ENCODE data around the gene RPAP2. TPM values are rescaled to one million over a fixed set of nuclear protein-coding genes. Genes with fewer than 3 reads are reported as not detected.

The RPAP2 gene
- total RNA-seq, 1 experiment from 2014 or later = 19.8 TPM

DNA sequence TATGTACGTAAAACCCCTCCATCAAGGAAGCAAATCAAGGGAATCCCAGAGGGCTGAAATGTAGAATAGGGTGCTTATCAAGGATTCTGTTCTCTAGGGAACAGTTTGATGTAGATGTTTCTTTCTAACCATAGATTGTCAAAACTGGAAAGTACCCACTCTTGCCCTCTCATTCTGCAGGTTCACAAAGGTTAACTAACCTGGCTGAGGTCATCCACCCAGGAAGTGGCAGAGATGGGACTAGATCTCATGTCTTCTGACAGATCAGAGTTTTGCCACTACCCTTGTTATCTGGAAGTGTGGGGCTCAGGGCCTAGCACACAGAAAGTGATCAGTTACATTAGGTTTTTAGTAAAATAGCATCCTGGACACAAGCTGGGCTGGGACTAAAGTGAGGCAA lies 140.4 kb downstream of the RPAP2 start (continued):
- TF ChIP-seq, protein P1, sequence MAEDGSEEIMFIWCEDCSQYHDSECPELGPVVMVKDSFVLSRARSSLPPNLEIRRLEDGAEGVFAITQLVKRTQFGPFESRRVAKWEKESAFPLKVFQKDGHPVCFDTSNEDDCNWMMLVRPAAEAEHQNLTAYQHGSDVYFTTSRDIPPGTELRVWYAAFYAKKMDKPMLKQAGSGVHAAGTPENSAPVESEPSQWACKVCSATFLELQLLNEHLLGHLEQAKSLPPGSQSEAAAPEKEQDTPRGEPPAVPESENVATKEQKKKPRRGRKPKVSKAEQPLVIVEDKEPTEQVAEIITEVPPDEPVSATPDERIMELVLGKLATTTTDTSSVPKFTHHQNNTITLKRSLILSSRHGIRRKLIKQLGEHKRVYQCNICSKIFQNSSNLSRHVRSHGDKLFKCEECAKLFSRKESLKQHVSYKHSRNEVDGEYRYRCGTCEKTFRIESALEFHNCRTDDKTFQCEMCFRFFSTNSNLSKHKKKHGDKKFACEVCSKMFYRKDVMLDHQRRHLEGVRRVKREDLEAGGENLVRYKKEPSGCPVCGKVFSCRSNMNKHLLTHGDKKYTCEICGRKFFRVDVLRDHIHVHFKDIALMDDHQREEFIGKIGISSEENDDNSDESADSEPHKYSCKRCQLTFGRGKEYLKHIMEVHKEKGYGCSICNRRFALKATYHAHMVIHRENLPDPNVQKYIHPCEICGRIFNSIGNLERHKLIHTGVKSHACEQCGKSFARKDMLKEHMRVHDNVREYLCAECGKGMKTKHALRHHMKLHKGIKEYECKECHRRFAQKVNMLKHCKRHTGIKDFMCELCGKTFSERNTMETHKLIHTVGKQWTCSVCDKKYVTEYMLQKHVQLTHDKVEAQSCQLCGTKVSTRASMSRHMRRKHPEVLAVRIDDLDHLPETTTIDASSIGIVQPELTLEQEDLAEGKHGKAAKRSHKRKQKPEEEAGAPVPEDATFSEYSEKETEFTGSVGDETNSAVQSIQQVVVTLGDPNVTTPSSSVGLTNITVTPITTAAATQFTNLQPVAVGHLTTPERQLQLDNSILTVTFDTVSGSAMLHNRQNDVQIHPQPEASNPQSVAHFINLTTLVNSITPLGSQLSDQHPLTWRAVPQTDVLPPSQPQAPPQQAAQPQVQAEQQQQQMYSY (CRISPR knock-in tag; IDR thresholded peaks at IDR 0.05) = no peak
- TF ChIP-seq GABPB1 (CRISPR knock-in tag; IDR thresholded peaks at IDR 0.05) (no peak), TCF7 (CRISPR knock-in tag; IDR thresholded peaks at IDR 0.05; ENCODE audit: low read depth) (no peak), ETV6 (CRISPR knock-in tag; IDR thresholded peaks at IDR 0.05) (no peak), KAT7 (CRISPR knock-in tag; IDR thresholded peaks at IDR 0.05; ENCODE audit: borderline replicate concordance) (no peak), ZNF263 (CRISPR knock-in tag; IDR thresholded peaks at IDR 0.05; ENCODE audit: low read depth) (no peak)
- TF ChIP-seq, protein P2, sequence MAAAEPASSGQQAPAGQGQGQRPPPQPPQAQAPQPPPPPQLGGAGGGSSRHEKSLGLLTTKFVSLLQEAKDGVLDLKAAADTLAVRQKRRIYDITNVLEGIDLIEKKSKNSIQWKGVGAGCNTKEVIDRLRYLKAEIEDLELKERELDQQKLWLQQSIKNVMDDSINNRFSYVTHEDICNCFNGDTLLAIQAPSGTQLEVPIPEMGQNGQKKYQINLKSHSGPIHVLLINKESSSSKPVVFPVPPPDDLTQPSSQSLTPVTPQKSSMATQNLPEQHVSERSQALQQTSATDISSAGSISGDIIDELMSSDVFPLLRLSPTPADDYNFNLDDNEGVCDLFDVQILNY (CRISPR knock-in tag; IDR thresholded peaks at IDR 0.05) = no peak
- TF ChIP-seq, protein P3, sequence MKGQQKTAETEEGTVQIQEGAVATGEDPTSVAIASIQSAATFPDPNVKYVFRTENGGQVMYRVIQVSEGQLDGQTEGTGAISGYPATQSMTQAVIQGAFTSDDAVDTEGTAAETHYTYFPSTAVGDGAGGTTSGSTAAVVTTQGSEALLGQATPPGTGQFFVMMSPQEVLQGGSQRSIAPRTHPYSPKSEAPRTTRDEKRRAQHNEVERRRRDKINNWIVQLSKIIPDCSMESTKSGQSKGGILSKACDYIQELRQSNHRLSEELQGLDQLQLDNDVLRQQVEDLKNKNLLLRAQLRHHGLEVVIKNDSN (CRISPR knock-in tag; IDR thresholded peaks at IDR 0.05) = no peak

DNA sequence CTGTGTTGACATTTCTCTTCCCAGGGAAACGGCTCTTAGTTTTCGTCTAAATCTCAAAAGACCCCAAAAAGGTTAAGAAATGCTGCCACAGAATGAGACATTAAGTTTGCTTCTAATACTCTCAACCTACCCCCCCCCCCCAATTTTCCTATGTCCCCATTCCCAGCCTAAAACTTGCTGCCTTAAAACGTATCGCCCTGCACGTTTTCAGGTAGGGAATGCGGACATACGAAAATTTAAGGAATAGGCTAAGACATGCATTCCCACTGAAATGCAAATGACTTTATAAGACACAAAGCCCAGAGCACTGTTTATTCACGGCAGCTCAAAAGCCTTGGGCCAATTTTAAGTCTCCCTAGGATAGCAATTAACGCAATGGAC lies 142.4 kb downstream of the RPAP2 start:
- peaks cover 12% of the 10 kb centered on the region for H3K4me1 Mint-ChIP-seq
- no peak for ATAC-seq

More for the DNA sequence above, 142.4 kb downstream of the RPAP2 start:
- Mint-ChIP-seq H3K4me3 (peak overlapping the region; percentile 54), H3K27ac (peak overlapping the region; percentile 76), H3K9me3 (peaks cover 8% of the 10 kb centered on the region), H3K36me3 (peaks cover 5% of the 10 kb centered on the region), H3K27me3 (ENCODE audit: low read depth) (peaks cover 3% of the 10 kb centered on the region)
- ChIA-PET POLR2A (no interaction called here), CTCF (no interaction called here)
- TF ChIP-seq, protein P4, sequence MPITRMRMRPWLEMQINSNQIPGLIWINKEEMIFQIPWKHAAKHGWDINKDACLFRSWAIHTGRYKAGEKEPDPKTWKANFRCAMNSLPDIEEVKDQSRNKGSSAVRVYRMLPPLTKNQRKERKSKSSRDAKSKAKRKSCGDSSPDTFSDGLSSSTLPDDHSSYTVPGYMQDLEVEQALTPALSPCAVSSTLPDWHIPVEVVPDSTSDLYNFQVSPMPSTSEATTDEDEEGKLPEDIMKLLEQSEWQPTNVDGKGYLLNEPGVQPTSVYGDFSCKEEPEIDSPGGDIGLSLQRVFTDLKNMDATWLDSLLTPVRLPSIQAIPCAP (CRISPR knock-in tag; IDR thresholded peaks at IDR 0.05) = no peak
- TF ChIP-seq, protein P5, sequence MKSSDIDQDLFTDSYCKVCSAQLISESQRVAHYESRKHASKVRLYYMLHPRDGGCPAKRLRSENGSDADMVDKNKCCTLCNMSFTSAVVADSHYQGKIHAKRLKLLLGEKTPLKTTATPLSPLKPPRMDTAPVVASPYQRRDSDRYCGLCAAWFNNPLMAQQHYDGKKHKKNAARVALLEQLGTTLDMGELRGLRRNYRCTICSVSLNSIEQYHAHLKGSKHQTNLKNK (CRISPR knock-in tag; IDR thresholded peaks at IDR 0.05) = no peak
- TF ChIP-seq, protein P6, sequence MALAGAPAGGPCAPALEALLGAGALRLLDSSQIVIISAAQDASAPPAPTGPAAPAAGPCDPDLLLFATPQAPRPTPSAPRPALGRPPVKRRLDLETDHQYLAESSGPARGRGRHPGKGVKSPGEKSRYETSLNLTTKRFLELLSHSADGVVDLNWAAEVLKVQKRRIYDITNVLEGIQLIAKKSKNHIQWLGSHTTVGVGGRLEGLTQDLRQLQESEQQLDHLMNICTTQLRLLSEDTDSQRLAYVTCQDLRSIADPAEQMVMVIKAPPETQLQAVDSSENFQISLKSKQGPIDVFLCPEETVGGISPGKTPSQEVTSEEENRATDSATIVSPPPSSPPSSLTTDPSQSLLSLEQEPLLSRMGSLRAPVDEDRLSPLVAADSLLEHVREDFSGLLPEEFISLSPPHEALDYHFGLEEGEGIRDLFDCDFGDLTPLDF (CRISPR knock-in tag; IDR thresholded peaks at IDR 0.05) = no peak
- no peak for TF ChIP-seq NR3C1 (CRISPR knock-in tag; conservative IDR thresholded peaks at IDR 0.05; ENCODE audit: low read depth)
- TF ChIP-seq, protein P1 (CRISPR knock-in tag; IDR thresholded peaks at IDR 0.05) = no peak
- TF ChIP-seq, protein P7, sequence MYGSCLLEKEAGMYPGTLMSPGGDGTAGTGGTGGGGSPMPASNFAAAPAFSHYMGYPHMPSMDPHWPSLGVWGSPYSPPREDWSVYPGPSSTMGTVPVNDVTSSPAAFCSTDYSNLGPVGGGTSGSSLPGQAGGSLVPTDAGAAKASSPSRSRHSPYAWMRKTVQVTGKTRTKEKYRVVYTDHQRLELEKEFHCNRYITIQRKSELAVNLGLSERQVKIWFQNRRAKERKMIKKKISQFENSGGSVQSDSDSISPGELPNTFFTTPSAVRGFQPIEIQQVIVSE (CRISPR knock-in tag; IDR thresholded peaks at IDR 0.05; ENCODE audit: borderline replicate concordance) = no peak
- TF ChIP-seq, protein P8, sequence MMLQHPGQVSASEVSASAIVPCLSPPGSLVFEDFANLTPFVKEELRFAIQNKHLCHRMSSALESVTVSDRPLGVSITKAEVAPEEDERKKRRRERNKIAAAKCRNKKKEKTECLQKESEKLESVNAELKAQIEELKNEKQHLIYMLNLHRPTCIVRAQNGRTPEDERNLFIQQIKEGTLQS (CRISPR knock-in tag; conservative IDR thresholded peaks at IDR 0.05) = no peak
- no peak for TF ChIP-seq FOXK1 (CRISPR knock-in tag; IDR thresholded peaks at IDR 0.05)
- no peak for TF ChIP-seq HMGA2 (CRISPR knock-in tag; IDR thresholded peaks at IDR 0.05)
- TF ChIP-seq, protein P9, sequence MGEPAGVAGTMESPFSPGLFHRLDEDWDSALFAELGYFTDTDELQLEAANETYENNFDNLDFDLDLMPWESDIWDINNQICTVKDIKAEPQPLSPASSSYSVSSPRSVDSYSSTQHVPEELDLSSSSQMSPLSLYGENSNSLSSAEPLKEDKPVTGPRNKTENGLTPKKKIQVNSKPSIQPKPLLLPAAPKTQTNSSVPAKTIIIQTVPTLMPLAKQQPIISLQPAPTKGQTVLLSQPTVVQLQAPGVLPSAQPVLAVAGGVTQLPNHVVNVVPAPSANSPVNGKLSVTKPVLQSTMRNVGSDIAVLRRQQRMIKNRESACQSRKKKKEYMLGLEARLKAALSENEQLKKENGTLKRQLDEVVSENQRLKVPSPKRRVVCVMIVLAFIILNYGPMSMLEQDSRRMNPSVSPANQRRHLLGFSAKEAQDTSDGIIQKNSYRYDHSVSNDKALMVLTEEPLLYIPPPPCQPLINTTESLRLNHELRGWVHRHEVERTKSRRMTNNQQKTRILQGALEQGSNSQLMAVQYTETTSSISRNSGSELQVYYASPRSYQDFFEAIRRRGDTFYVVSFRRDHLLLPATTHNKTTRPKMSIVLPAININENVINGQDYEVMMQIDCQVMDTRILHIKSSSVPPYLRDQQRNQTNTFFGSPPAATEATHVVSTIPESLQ (CRISPR knock-in tag; IDR thresholded peaks at IDR 0.05) = no peak
- TF ChIP-seq MXD4 (CRISPR knock-in tag; IDR thresholded peaks at IDR 0.05; ENCODE audit: borderline replicate concordance) = no peak
- no peak for TF ChIP-seq ZNF232 (CRISPR knock-in tag; IDR thresholded peaks at IDR 0.05)
- no peak for TF ChIP-seq GABPB1 (CRISPR knock-in tag; IDR thresholded peaks at IDR 0.05)
- no peak for TF ChIP-seq FOXP1 (CRISPR knock-in tag; IDR thresholded peaks at IDR 0.05; ENCODE audit: borderline replicate concordance)
- no peak for DNase-seq (ENCODE audit: low spot score)

Data from WTC11 (cell line).